GM12872 (cell line): ENCODE measurements around the gene POLR3A.

ENCODE experiments used
- CTCF ChIP-seq: IDR thresholded peaks from 3 replicates; pipeline ENCODE4 v1.5.1; 2011; ENCODE audit warnings: low read depth, mild to moderate bottlenecking, low read length, moderate library complexity; ENCODE audit not compliant: insufficient read depth

POLR3A gene

GRCh38 chr10:77943121-77943901 is 86.0 kb downstream of the POLR3A start:
- no peak for TF ChIP-seq CTCF

- no peak for TF ChIP-seq CTCF
Measured at GRCh38 chr10:77941790-77942189, 87.5 kb downstream of the POLR3A start.

GRCh38 chr10:77940627-77941026 is 88.7 kb downstream of the POLR3A start:
- no peak for TF ChIP-seq CTCF

- TF ChIP-seq CTCF = no peak
Measured at GRCh38 chr10:77940225-77940624, 89.1 kb downstream of the POLR3A start.

GRCh38 chr10:77939561-77940001 is 89.7 kb downstream of the POLR3A start:
- no peak for TF ChIP-seq CTCF

GRCh38 chr10:77936697-77937567 is 92.4 kb downstream of the POLR3A start:
- TF ChIP-seq CTCF = no peak

- TF ChIP-seq CTCF = no peak
Measured at GRCh38 chr10:77932016-77932715, 97.1 kb downstream of the POLR3A start.
